Transverse colon (tissue), 3 donors: ENCODE results near the gene ADAM11.
"Not testable (repeated sequence)": the region's sequence is repeated elsewhere in the genome, so short reads cannot be mapped to it uniquely, and the experiment has no call there.

Experiments
- EP300 ChIP-seq: sonication (generic); formaldehyde crosslinking; IDR thresholded peaks from one replicate; pipeline ENCODE4 v1.6.1; 2017; ENCODE audit warnings: antibody characterized with exemption, low read depth
- POLR2A ChIP-seq: fragments of 450-650 bp; IDR thresholded peaks from one replicate; pipeline ENCODE4 v1.6.1; 2016; ENCODE audit warnings: antibody characterized with exemption, mild to moderate bottlenecking, moderate library complexity
- POLR2AphosphoS5 ChIP-seq, 3 donors: sonication (generic); formaldehyde crosslinking; IDR thresholded peaks; one replicate each; pipeline ENCODE4 v1.6.1; 2016; ENCODE audit warnings: antibody characterized with exemption in 3 of 3

DNA sequence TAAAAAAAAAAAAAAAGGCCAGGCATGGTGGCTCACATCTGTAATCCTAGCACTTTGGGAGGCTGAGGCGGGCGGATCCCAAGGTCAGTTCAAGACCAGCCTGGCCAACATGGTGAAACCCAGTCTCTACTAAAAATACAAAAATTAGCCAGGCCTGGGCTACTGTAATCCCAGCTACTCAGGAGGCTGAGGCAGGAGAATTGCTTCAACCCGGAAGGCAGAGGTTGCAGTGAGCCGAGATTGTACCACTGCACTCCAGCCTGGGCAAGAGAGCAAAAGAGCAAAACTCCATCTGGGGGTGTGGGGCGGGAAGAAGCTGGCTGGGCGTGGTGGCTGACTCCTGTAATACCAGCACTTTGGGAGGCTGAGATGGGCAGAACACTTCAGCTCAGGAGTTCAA is 59.7 kb downstream of the ADAM11 start:
- not testable (repeated sequence) for TF ChIP-seq POLR2A; POLR2AphosphoS5 (IDR thresholded peaks at IDR 0.05); EP300
